Skin of body (tissue), 2 donors: Measurements from ENCODE around the gene FANCC. TPM values are rescaled to one million over a fixed set of nuclear protein-coding genes. Genes with fewer than 3 reads are reported as not detected.
A peak's percentile ranks its signal among the peaks of the same experiment; 100 is the strongest.
"Not testable (repeated sequence)": the region's sequence is repeated elsewhere in the genome, so short reads cannot be mapped to it uniquely, and the experiment has no call there.

Experiments used
- DNase-seq: peaks from one replicate; lab custom pipeline; 2025; lab: John Stamatoyannopoulos, UW
- total RNA-seq: library from RNA; depleted of rRNA; stranded (reverse); fragments of >200 nt; gene quantifications from one replicate; pipeline ENCODE4 v1.2.3, GENCODE V29; 2014

The FANCC gene
- total RNA-seq, 1 donor from 2014 or later: 16.1 TPM

DNA sequence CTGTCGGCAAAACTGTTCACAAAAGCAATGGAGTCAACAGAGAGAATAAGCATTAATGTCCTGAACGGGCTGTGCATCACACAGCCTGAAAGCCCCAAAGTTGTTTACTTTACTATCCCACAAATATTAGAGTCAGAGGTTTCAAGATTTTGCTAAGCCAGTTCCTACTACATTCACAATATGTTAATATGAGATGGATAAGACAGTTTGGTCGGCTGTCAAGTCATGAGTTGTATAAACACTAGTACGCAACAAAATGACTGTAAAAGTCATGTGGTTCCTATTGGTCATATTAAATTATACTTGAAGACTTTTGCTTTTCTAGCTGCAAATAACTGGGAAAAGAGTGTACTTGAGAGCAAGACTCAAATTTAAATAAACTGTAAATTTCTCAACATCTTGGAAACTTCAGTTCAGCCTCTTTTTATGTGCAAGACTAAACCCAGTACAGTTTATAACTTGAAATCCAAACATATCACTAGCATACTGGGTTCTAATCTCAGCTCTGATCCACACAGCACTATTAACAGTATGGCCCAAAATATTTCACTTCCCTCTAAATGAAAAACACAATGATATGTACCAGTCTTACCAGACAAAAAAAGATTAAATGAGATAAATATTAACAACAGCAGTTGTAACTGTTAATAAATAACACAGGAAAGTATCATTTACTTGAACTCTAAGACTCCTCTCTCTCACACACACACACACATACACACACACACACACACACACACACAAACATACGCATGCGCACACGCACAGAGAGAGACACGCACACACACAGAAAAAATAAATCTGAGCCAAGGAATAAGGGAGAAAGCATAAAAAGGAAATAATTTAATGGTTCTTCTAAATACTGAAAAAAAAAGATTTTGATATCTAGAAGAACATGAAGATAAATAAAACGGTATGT lies 33.1 kb downstream of the FANCC start:
- DNase-seq: no peak

DNA sequence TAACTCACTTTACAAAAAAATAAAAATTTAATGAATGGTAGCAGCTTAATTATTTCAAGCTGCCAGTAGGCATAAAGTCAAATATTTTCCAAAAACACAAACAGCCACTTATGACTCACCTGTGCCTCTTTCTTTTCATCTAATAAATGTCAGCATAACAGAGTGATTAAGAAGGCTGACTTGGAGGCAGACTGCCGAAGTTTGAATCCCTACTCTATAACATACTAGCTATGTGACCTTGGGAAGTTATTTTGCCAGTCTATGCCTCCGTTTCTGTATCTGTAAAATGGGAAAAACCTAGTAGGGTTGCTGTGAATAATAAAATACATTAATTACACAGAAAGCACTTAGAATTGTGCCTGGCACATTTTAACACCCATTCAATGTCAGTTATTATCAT lies 33.8 kb downstream of the FANCC start:
- DNase-seq: no peak

DNA sequence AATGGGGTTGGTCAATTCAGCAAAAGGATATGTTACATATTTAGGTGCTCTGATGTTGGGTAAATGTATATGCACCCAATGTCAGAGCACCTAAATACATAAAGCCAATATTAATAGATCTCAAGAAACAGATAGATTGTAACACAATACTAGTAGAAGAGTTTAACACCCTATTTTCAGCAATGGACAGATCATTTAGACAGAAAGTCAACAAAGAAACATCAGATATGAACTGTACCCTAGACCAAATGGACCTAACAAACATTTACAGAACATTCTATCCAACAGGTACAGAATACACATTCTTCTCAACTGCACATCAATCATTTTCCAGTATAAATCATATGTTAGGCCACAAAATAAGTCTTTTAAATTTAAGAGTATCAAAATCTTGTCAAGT lies 35.2 kb downstream of the FANCC start:
- no peak for DNase-seq

DNA sequence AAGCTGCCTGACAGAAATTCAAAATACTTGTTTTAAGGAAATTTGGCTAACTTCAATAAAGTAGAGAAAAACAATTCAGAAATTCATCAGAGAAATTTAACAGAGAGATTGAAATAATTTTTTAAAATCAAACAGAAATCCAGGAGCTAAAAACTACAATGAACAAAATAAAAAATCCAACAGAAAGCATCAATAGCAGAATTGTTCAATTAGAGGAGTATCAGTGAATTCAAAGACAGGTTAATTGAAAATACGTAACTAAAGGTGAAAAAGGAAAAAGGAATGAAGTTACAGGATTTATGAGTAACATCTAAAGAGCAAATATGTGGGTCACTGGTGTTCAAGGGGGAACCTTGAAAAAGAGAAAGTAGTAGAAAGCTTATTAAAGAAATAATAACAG lies 36.8 kb downstream of the FANCC start:
- DNase-seq: no peak

DNA sequence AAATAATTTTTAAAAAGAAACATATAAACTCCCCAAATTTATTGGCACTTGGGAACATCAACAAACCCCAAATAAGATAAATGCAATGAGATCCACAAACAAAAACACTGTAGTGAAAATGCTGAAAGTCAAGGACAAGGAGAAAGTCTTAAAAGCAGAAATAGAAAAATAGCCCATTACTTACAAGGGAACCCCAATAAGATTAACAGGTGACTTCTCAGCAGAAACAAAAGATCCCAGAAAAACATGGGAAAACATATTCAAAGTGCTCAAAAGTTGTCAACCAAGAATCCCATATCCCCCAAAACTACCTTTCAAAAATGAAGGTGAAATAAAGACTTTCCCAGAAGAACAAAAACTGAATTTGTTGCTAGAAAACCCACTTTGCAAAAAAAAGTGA lies 40.0 kb downstream of the FANCC start:
- no peak for DNase-seq

DNA sequence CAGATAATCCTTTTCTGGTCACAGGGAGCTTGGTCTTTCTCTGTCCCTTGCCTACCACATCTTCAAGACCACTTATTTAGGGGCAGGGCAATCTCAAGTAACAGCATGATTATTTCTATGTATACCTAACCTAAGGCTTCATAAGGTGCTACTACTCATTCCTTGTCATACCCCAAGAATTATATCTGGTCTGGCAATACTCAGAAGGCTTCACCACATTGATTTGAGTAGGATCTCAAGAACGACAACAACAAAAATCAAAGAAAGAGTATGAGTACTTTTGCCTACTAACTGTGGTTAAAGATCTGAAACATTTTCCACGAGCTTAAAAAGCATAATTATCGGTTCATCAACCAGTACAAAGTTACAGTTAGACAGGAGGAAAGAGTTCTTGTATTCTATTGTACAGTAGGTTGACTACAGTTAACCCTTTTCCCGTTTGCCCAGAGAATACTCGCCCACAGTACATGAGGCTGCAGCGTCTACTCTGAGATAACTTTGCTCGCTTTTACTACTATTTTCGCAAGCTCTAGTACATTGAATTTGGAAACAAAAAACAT lies 41.0 kb downstream of the FANCC start:
- no peak for DNase-seq

DNA sequence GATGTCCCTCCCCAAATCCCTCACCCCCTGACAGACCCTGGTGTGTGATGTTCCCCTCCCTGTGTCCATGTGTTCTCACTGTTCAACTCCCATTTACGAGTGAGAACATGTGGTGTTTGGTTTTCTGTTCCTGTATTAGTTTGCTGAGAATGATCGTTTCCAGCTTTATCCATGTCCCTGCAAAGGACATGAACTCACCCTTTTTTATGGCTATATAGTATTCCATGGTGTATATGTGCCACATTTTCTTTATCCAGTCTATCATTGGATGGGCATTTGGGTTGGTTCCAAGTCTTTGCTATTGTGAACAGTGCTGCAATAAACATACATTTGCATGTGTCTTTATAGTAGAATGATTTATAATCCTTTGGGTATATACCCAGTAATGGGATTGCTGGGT lies 43.3 kb downstream of the FANCC start:
- not testable (repeated sequence) for DNase-seq

DNA sequence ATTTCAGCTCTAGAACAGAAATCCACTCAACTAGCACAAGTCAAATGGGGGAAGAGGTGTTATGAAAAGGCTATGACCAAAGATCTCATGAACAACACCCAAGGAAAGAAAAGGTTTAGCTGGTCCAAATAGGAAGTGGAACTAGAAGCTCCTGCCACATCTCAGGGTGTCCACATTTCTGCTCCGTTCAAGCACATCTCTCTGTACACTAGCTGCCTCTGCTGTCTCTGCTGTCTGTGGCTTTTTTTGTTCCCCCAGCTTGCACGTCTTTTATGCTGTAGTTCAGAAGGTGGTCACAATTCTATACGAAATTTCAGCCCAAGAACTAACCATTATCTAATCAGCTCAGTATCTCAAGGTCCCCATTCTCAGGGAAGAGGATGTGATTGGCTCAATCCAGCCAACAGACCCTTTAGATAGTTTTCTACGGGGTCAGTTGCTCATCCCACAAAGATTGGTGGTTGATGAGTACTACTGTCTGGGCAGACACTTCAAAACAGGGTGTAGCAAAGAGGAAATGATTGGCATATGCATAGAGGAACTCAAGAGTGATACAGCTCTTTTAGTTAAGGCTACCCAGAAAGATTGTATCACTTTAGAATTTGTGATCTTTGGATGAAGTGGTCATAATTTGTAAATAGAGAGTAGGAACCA lies 44.0 kb downstream of the FANCC start:
- no peak for DNase-seq

DNA sequence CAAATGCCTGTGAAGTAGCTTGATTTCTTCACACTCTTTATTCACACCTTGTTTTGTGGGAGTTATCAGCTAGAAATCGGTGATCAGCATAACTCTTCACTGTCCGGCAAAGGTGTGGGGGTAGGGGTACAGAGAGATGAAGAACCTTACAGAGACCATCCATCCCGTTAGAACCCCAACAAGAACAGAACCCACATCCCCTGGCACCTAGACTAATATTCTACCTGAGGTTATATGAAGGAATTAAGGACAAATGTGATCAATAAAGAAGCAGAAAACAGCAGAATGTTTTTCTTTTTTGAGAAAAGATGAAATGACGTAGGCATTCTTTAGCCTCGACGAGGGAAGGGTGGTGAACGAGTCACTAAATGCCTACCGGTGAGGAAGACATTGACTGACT lies 44.7 kb downstream of the FANCC start:
- no peak for DNase-seq

DNA sequence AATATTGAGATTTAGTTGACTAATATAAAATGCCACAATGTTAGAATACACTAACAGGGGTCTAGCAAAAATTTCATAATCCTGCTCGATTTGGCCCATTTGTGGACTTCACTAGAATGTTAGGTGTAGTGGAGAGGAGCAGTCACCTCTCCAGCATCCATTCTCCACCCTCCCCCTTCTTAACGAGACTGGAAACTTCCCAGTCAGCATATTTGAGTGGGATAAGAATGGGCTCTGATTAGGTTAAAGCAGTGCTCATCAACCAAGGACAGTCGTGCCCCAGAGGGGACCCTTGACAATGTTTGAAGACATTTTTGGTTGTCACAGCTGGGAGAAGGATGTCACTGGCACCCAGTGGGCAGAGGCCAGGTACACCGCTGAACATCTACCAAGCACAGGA lies 46.7 kb downstream of the FANCC start:
- no peak for DNase-seq

DNA sequence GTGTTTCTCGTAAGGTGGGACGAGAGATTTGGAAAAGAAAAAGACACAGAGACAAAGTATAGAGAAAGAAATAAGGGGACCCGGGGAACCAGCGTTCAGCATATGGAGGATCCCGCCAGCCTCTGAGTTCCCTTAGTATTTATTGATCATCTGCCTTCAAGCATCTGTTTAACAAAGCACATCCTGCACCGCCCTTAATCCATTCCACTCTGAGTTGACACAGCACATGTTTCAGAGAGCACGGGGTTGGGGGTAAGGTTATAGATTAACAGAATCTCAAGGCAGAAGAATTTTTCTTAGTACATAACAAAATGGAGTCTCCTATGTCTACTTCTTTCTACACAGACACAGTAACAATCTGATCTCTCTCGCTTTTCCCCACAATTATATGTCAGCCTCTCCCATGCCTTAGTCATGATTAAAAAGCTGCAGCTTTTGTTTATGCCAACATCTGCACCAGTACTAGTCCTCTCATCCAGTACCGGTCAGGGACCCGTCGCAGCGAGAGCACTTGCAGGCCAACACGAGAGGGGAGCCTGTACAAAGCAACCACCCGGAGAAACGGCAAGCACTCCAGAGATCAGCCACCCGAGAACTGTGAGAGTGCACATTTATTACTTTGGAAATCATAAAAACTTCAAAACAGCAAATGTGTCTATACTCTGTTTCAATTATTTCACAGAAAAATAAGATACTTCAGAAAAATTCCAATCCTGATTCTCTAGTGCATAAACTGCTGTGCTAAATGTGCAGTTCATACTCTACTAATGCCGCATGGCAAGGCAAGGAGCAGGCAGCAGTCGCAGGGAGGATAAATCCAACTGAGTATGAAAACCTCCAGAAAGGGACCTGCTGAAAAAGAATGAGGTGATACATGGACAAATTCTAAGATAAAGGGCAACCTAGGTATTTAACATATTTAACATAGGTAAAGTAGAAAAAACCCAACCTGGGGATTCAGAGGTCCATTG lies 47.4 kb downstream of the FANCC start:
- not testable (repeated sequence) for DNase-seq

DNA sequence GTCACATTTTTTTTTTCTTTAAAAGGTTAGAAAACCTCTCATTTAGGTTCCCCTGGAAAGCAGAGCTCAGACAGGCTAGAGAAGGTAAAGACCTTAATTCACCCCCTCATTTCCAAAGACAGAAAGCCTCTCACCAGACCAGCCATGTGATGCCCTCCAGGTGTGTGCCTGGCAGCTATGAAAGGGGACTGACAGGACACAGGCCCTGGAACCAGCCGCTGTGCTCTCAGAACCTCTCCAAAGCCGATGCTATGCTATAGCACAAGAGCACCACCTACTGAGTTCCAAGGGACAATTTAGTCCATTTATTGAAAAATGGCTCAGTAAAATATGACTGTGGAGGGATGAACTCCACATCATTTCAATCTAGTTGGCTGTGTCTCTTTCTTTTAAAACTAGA lies 48.8 kb downstream of the FANCC start:
- peak; percentile 18 for DNase-seq

DNA sequence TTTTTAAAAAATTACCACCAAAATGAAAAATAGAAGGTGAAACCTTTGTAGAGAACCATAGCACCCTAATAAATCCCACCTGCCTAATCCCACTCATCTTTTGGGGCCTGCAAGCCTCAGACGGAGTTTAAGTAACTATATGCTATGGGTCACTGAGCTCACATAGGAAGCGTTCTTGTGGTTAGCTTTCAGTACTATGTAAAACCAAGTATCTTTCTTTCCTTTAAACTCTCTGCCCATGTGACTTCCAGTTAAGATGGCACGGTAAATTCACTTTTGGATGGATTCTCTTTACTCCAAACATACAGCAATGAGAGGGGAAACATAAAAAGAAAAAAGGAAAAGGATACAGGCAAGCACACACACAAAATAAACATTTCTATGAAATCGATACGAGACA lies 50.9 kb downstream of the FANCC start:
- DNase-seq: no peak

DNA sequence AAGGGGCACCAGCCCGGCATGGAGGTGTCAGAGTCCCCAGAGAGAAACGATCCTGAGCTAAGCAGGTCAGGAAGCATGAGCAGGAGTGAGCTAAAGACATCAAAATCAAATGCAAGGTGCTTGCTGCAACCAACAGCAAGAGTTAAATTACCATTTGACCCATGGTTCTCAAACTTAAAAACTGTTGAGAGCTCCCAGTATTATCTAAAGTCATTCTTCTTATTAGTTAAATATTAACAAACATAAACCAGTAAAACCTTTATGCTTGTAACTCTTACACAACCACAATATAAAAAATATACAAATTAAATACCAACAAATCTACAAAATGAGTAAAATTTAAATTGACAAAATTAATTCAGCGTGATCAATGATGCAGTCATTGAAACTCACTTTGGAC lies 51.5 kb downstream of the FANCC start:
- DNase-seq: no peak

DNA sequence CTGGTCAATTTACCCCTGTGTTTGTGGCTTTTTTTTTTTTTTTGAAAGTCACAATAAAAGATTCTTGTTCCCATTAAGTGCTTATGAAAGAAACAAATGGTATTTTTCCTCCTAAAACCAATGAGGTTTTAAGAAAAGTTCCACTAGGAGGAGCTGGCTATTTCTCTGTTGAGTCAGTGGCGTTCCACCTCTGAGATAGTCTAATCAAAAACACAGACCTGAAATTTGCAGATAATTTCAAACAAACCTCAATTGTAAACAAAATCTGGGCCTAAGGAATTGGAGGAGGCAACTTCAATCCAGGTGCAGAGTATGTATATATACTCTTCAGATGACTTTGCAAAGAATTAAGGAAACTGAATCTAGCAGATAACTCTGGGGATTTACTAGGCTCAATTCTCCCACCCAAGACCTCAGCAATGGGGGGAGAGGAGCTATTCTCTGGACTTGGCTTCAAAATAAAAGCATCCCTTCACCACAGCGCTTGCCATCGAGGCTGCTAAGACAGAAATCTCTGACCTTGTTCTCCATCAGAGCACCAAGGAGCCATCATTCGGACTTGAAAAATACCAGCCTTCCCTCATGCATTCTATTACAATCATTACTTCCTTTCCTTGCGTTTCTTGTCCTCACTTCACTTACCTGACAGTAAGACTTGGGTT lies 52.4 kb downstream of the FANCC start:
- peak; percentile 3 for DNase-seq

DNA sequence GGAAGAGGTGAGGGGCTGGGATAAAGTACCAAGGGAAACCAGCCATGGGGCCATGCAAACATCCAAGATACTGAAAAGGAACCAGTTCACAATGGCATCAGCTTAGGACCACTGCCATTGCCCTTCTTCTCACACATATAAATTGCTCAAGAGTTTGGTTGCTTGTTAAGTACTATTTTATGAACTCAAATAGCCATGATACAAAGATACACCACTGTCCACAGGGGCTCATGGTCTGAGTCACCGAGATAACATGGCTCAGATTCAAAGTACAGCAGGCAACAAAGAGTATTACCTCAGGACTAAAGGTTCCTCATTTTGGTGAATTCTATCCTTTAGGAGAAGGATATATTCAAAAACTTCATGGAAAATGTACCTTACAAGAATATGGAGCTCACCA lies 55.6 kb downstream of the FANCC start:
- no peak for DNase-seq

DNA sequence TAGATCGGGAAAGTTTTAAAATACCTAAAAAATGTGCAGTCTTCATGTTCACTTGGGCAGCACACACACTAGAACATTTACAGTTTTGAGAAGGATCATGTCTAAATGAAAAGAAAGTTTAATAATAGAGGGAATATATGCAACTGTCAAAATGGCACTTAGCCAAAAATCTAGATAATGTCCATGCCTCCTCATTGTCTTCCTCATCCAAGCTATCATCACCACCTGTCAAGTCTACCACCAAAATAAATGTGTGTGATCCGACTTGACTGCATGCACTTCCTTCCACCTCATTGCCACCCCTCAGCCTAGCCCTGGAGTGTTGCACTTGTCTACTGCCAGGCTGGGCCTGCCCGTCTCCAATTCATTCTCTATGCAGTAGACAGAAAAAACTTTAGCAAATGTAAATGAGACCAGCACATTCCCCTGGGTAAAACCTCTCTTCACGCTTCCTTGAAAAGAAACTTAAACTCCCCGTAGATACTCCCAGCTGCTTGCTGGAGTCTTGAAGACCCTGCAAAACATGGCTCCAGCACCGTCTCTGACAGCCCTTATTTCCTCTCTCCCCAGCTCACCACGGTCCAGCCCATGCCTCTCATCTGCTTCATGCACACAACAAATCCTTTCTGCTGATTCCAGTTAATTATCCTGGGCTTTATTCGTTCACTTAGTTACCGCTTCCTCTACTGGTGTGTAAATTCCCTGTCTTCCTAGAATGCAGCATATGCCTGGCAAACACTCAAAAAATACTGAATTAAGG lies 66.9 kb downstream of the FANCC start:
- DNase-seq: no peak

DNA sequence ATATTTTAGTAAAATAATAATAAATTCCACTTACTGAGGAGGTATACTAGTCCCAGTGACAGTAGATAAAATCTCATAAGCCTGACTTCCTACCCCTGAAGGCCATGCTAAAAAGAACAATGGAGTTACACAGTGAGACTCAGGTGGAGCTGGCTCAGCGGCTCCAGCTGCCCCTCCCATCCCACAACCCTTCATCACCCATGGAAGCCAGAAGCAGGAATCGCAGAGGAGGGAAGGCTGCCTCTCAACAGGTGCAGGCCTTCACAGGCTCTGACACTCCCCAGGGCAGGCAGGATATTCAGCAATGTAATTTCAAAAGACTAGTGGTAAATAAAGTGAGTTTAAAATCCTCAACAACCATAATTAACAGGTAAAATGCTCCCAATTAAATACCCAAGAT lies 67.5 kb downstream of the FANCC start:
- DNase-seq: no peak

DNA sequence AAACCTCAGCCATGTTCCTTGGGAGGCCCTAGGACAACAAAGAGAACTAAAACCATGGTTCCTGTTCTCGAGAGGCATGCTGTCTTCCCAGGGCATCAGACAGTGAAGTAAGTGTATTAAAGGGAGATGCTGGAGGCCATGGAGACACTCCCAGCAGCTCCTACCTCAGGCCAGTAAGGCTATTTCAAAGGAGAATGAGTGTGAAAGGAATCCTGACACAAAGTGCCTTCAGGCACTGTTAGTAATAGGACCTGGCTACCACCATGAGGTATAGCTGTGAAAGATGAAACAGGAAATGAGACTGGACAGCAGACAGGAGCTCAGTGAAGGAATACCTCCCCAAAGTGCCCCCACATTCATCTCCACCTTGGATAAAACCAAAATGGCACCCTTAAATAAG lies 71.0 kb downstream of the FANCC start:
- DNase-seq: no peak

DNA sequence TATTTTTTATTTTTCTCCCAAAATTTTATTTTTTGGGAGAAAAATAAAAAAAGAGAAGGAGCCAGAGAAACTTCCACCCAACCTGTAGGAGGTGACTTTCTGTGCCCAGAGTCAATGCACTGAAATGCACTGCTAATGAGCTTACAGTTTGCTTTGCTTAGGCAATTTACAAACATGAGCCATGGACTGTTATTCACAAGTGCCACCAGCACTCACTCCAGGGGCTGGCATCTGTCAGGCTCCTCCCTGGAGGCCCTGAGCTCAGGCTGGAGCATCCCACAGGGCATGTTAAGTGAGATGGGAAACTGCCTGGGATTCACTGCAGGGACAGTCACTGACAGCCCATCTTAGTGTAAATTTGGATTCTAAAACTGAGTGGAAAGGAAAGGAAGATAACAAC lies 74.9 kb downstream of the FANCC start:
- no peak for DNase-seq
